ENCODE results near the gene PTPRD. TPM values are rescaled to one million over a fixed set of nuclear protein-coding genes. Genes with fewer than 3 reads are reported as not detected.

PTPRD gene
- total and polyA plus RNA-seq, 10 donors, result 0.08 to 11.7 (median 2.9) TPM

GRCh38 chr9:9410736-9411135 is 1202.1 kb downstream of the PTPRD start:
- no peak for TF ChIP-seq POLR2A (IDR thresholded peaks at IDR 0.05)
- no peak for TF ChIP-seq POLR2AphosphoS5 (IDR thresholded peaks at IDR 0.05)
- TF ChIP-seq CTCF (IDR thresholded peaks at IDR 0.05 in 8 of 11, conservative IDR thresholded peaks at IDR 0.05 in 3 of 11), result no peak
- intact Hi-C loops (cut with DNase I; ENCODE audit: low total_unique reads), result no loop called here
- WGBS, 5 donors, result 79 to 86% (median 83%) methylated on average over 4 of the region's 4 CpGs

GRCh38 chr9:9399982-9400381 is 1212.8 kb downstream of the PTPRD start:
- H3K4me1 ChIP-seq, result no peaks in the 10 kb centered on the region
- no peak overlapping the region for H3K4me3 ChIP-seq
- DNase-seq, result no peak
- no peaks in the 10 kb centered on the region for H3K36me3 ChIP-seq
- intact Hi-C loops (cut with DNase I; ENCODE audit: low total_unique reads), result no loop called here
- H3K9me3 ChIP-seq, result no peaks in the 10 kb centered on the region
- no peak for TF ChIP-seq POLR2A (IDR thresholded peaks at IDR 0.05)
- no peak for TF ChIP-seq CTCF (IDR thresholded peaks at IDR 0.05 in 8 of 11, conservative IDR thresholded peaks at IDR 0.05 in 3 of 11)
- TF ChIP-seq POLR2AphosphoS5 (IDR thresholded peaks at IDR 0.05), result no peak
- 52 to 82% (median 74%) methylated on average over 2 of the region's 2 CpGs for WGBS, 5 donors
- no peaks in the 10 kb centered on the region for H3K27me3 ChIP-seq (replicated peaks in 1 of 7)
- H3K27ac ChIP-seq, result no peak overlapping the region

More at GRCh38 chr9:9410736-9411135, 1202.1 kb downstream of the PTPRD start:
- H3K27ac ChIP-seq, result no peak overlapping the region
- no peak overlapping the region for H3K4me3 ChIP-seq
- H3K36me3 ChIP-seq, result no peaks in the 10 kb centered on the region
- no peaks in the 10 kb centered on the region for H3K4me1 ChIP-seq
- no peak for DNase-seq
- no peaks in the 10 kb centered on the region for H3K9me3 ChIP-seq
- no peaks in the 10 kb centered on the region for H3K27me3 ChIP-seq (replicated peaks in 1 of 7)

GRCh38 chr9:9396518-9396917 is 1216.3 kb downstream of the PTPRD start:
- 68 to 94% (median 87%) methylated on average over 2 of the region's 2 CpGs for WGBS, 5 donors
- no peaks in the 10 kb centered on the region for H3K4me1 ChIP-seq
- intact Hi-C loops (cut with DNase I; ENCODE audit: low total_unique reads), result no loop called here
- TF ChIP-seq POLR2AphosphoS5 (IDR thresholded peaks at IDR 0.05) (no peak), CTCF (IDR thresholded peaks at IDR 0.05 in 8 of 11, conservative IDR thresholded peaks at IDR 0.05 in 3 of 11) (no peak), POLR2A (IDR thresholded peaks at IDR 0.05) (no peak)
- H3K27ac ChIP-seq, result no peak overlapping the region
- H3K36me3 ChIP-seq, result no peaks in the 10 kb centered on the region
- H3K9me3 ChIP-seq, result no peaks in the 10 kb centered on the region
- no peaks in the 10 kb centered on the region for H3K27me3 ChIP-seq (replicated peaks in 1 of 7)
- DNase-seq, result no peak
- no peak overlapping the region for H3K4me3 ChIP-seq

- no peak for DNase-seq
- WGBS, 5 donors, result 76 to 79% (median 78%) methylated on average over 5 of the region's 5 CpGs
- Histone ChIP-seq H3K36me3 (no peaks in the 10 kb centered on the region), H3K27me3 (replicated peaks in 1 of 7) (no peaks in the 10 kb centered on the region), H3K27ac (no peak overlapping the region), H3K4me1 (no peaks in the 10 kb centered on the region), H3K4me3 (no peak overlapping the region), H3K9me3 (no peaks in the 10 kb centered on the region)
- TF ChIP-seq POLR2AphosphoS5 (IDR thresholded peaks at IDR 0.05) (no peak), POLR2A (IDR thresholded peaks at IDR 0.05) (no peak), CTCF (IDR thresholded peaks at IDR 0.05 in 8 of 11, conservative IDR thresholded peaks at IDR 0.05 in 3 of 11) (no peak)
- intact Hi-C loops (cut with DNase I; ENCODE audit: low total_unique reads), result no loop called here
These were observed 1217.3 kb downstream of the PTPRD start for GRCh38 chr9:9395539-9395938.
